ENCODE results near the gene SLC12A9.
"Not testable (repeated sequence)": the region's sequence is repeated elsewhere in the genome, so short reads cannot be mapped to it uniquely, and the experiment has no call there.

The SLC12A9 gene

DNA sequence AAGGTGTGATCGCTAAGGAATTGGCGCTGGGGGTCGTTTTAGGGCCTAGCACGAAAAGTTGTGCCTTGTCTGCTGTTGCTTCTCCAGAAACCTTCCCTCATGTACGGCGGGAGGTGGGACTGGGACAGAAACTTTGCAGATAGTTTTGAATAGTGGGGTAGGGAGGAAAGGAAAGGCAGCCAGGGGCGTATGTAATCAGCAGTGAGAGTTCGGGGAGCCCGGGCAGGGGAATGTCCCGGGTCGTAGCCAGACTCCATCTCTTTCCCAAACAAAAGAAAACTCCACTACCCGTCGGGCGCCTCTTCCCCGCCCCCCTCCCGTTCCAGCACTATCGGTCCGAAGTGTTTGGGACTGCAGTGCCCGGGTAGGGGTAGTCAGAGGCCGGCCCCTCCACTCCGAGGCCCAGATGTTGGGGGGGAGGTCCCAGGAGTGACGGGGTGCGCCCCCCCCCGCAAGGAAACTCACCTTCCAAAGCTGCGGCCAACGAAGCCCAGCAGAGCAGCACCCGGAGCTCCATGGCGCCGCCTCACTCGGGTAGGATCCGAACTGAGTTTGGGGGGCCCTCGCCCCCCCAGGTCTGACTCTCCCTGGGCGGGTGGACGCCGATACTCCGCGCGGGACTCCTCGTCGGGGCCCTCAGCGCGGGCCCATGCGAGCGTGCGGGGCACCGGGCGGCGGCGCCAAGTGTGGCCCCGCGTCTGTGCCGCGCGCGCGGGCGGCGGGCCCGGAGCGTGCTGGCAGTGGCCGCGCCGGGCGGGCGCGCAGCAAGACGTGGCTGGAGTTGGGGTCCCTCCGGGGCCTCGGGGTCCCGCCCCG lies 25.8 kb upstream of the SLC12A9 start:
- no peak for DNase-seq

DNA sequence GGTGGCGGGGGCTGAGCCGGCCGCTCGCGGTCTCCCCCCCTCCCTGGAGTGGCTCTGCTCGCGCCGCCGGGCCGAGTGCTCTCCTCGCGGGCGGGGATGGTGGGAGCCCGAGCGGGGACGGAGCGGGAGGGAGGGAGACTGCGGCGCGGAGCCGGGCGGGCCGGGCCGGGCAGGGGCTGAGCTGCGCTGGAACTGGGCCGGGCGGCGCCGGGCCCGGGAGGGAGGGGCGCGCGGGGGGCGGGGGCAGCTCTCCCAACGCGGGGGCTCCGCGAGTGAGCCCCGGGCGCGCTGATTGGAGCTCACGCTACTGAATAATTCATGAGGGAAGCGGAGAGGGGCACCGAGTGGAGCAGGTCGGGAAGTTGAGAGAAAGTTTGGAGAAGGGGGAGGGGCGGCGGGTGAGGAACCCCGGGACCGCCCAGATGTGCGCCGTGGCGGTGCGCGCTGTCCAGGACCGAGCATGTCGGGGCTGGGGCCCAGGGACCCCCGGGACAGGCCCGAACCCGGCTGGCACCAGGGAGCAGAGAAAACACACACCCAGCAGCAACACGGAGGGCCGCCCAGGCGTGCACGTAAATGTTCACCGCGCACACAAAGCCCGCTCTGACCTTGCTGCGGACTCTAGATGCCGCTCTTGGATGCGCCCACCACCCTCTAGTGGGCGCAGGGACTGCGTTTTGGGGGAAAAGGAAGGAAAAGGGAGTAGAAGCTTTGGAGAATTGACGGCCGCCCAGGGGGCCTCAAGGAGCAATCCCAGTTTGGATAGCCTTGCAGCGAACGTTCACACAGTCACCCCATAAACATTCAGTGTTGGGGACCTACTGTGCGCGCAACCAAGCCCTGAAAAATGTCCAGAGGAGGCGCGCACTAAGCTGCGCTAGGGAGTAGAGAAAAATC lies 24.9 kb upstream of the SLC12A9 start, which contains the start of gene EPHB4:
TSS of gene EPHB4 (minus strand) at position 194 of the 897 bp plus-strand sequence. CDS start 493 bp downstream, outside the sequence.
- DNase-seq, result peak; percentile 35

DNA sequence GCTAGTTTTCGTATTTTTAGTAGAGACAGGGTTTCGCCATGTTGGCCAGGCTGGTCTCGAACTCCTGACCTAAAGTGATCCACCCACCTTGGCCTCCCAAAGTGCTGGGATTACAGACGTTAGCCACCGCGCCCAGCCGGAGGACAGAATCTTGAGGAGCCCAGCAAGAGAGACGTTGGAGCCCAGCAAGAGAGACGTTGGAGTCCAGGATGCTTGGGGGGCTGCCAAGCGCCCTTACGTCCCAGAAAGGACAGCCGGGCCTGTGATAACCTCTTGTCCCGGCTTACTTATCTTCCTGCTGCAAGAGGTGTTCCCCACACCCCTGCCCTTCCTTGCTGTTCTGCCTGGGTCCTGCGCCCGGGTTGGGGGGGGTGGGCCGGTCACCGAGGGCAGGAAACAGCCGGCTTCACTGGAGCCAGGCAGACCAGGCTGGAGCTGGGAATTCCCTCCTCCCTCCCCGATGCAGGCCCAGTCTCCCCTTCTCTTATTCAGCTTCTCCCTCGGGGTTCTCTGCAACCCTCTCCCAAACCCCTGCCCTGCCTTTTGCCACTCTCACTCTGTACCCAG lies 23.3 kb upstream of the SLC12A9 start:
- no peak for DNase-seq

DNA sequence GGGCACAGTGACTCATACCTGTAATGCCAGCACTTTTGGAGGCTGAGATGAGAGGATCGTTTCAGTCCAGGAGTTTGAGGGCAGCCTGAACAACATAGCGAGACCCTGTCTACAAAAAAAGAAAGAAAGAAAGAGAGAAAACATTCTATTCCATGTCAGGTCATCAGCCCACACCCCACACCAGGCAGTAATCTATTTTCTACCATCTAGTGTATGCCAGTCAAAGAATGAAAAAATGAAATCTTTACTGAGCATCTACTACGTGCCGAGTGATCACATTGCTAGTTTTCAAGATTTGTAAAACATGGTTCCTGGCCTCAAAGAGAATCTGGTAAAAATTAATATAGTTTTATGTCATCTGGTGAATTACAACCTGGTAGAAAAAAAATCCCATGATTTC lies 22.1 kb upstream of the SLC12A9 start:
- DNase-seq, result no peak

- no peak for DNase-seq
These were observed 20.3 kb upstream of the SLC12A9 start for GRCh38 chr7:100832281-100832633.

DNA sequence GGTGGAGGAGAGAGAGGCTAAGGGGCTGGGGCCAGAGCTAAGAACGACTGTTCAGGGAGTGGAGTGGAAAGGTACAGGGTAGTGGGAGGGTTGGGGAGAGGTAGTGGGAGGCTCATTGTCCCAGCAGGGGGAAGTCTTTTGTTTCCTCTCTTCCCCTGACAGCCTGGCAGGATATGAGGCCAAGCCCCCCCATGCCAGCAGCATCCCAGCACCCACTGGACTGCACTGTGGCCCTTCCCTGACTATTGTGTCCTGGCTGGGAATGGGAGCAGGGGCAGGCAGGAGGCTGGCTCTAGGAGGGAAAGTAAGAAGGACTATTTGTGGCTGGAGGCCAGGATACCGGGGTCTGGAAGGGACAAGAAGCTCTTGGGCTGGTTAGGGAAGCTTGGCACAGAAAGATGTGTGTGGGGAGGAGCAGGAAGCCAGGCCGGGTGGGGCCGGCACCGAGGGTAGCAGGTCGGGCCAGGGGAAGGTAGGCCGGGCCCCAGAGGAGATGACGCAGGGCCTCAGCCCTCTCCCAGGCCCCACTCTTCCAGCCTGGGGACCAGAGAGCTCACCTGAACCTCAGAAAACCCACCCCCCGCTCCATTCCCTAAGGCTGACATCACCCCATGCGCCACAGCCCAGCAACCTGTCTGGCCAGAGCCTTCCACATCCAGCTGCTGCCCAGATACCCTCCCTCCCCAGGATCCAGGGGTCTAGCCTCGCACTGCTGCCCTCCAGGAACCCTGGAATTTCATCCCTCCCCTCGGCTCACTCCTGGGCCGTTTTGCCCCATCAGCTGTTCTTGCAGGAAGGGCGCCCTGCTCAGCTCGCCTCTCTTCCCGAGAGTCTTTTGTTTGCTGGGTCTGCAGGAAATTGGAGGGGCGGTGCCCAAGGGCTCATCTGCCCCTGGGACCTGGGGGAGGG lies 16.4 kb upstream of the SLC12A9 start:
- DNase-seq, result no peak

GRCh38 chr7:100836812-100837098 lies 15.8 kb upstream of the SLC12A9 start:
- DNase-seq, result no peak

- peak; percentile 99 for DNase-seq
These were observed 15.2 kb upstream of the SLC12A9 start for GRCh38 chr7:100837099-100837836.

DNA sequence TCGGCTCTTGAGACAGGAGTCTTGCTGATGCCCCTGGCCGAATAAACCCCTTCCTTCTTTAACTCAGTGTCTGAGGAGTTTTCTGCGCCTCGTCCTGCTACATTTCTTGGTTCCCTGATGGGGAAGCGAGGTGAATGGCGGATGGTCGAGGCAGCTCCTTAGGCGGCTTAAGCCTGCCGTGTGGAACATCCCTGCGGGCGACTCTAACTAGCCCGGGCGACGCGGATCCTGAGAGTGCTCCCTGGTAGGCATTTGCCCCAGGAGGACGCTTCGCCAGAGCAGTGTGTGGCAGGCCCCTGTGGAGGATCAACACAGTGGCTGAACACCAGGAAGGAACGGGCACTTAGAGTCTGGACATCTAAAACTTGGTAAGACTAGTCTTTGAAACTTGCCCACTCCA lies 13.2 kb upstream of the SLC12A9 start:
- no peak for DNase-seq

- no peak for DNase-seq
These were observed 11.9 kb upstream of the SLC12A9 start for GRCh38 chr7:100840470-100841100.

GRCh38 chr7:100847360-100847759 lies 5.2 kb upstream of the SLC12A9 start:
- no peak for DNase-seq

GRCh38 chr7:100854146-100854895 lies 1.8 kb downstream of the SLC12A9 start:
- DNase-seq, result no peak

- DNase-seq, result not testable (repeated sequence)
These were observed 2.4 kb downstream of the SLC12A9 start for GRCh38 chr7:100854899-100855298.

DNA sequence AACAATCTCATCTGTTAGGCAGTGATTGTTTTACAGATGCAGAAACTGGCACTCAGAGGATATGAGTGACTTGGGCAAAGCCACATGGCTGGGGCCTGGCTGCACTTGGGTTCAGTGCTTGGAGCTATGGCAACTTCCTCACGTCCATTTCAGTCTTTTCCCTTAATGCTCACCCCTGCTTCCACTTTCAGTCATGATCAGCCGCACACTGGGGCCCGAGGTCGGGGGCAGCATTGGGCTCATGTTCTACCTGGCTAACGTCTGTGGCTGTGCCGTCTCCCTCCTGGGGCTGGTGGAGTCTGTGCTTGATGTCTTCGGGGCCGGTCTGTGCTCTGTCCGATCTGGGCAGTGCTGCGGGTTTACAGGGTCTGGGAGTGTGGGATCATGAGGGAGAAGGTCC lies 3.0 kb downstream of the SLC12A9 start:
- no peak for DNase-seq

DNA sequence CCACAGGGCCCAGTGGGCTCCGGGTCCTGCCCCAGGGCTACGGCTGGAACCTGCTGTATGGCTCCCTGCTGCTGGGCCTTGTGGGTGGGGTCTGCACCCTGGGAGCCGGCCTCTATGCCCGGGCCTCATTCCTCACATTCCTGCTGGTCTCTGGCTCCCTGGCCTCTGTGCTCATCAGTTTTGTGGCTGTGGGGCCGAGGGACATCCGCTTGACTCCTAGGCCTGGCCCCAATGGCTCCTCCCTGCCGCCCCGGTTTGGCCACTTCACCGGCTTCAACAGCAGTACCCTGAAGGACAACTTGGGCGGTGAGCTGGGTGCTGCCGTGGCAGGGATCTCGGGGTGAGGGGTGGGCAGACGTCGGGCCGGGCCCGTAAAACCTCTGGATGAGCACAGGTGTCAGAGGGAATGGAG lies 4.4 kb downstream of the SLC12A9 start:
- DNase-seq, result no peak

DNA sequence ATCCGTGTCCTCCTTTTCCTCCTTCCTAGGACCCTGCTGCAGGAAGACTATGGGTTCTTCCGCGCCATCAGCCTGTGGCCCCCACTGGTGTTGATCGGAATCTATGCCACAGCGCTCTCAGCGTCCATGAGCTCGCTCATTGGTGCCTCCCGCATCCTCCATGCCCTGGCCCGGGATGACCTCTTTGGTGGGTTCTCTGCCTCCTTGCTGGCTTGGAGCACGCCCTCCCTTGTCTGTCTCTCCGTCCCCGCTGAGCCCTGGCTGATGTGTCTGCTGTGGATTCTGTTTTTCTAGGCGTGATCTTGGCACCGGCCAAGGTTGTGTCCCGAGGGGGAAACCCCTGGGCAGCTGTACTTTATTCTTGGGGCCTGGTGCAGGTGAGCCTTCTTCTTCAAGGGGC lies 7.3 kb downstream of the SLC12A9 start:
- no peak for DNase-seq

DNA sequence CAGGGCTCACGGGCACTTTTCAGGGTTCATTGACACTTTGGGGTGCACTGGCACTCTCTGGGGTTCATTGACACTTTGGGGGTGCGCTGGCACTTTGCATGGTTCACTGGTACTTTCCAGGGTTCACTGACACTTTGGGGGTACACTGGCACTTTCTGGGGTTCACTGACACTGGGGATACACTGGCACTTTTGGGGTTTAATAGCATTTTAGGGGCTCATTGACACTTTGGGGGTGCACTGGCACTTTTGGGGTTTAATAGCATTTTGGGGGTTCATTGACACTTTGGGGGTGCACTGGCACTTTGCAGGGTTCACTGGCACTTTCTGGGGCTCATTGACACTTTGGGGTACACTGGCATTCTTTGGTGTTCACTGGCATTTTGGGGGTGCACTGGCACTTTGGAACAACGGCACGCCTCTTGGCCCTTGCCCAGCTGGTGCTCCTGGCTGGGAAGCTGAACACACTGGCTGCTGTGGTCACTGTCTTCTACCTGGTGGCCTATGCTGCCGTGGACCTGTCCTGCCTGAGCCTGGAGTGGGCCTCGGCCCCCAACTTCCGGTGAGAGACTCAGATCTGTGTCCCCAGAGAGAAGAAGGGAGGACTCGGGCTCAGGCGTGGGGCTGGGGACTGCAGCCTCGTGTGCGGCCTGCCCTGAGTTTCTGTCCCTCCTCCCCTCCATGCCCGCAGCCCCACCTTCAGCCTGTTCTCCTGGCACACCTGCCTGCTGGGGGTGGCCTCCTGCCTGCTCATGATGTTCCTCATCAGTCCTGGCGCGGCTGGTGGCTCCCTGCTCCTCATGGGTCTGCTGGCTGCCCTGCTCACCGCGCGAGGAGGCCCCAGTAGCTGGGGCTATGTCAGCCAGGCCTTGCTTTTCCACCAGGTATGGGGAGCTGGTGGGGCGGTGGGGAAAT lies 8.4 kb downstream of the SLC12A9 start:
- DNase-seq, result no peak

DNA sequence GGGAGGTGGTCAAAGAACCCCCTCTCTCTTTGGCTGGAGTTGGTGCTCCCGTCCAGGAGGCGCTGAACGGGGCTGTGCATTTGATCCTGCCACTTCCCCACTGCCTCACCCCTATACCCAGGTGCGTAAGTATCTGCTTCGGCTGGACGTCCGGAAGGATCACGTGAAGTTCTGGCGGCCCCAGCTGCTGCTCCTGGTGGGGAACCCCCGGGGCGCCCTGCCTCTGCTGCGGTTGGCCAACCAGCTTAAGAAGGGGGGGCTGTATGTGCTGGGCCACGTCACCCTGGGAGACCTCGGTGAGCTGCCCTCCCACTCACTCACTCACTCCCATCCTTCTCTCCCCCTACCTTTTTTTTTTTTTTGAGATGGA lies 9.1 kb downstream of the SLC12A9 start:
- no peak for DNase-seq

GRCh38 chr7:100863406-100863950 lies 11.0 kb downstream of the SLC12A9 start:
- no peak for DNase-seq
